GM23338 (cell line): ENCODE results near the gene TRDN. TPM values are rescaled to one million over a fixed set of nuclear protein-coding genes. Genes with fewer than 3 reads are reported as not detected.
A peak's percentile ranks its signal among the peaks of the same experiment; 100 is the strongest.

Source experiments
- ATAC-seq: fragments of 200-7000 bp; cut with Tn5 transposase; 3 replicates; pipeline ENCODE4 v1.9.1; 2020
- DNase-seq: peaks from one replicate; pipeline ENCODE4 v3.0.0-alpha.2; 2015; ENCODE audit warnings: low spot score
- H2AFZ ChIP-seq: fragments of 200-600 bp; sonication (generic); 2 replicates; pipeline ENCODE4 v1.8.0; 2016; ENCODE audit warnings: antibody characterized with exemption, mild to moderate bottlenecking, moderate library complexity
- H3F3A ChIP-seq: fragments of 200-600 bp; sonication (generic); replicated peaks from 2 replicates; pipeline ENCODE4 v1.8.0; 2017; ENCODE audit warnings: antibody characterized with exemption, mixed run types, low read depth
- H3K27ac ChIP-seq: fragments of 200-600 bp; sonication (generic); 2 replicates; pipeline ENCODE4 v1.6.1; 2016; ENCODE audit warnings: low read depth
- H3K27me3 ChIP-seq: fragments of 200-600 bp; sonication (generic); 2 replicates; pipeline ENCODE4 v1.8.0; 2016; ENCODE audit warnings: mild to moderate bottlenecking, mixed run types, moderate library complexity; ENCODE audit not compliant: insufficient read depth
- H3K36me3 ChIP-seq: fragments of 200-600 bp; sonication (generic); 2 replicates; pipeline ENCODE4 v1.8.0; 2016; ENCODE audit warnings: mild to moderate bottlenecking; ENCODE audit not compliant: insufficient read depth
- H3K4me1 ChIP-seq: fragments of 200-600 bp; sonication (generic); 2 replicates; pipeline ENCODE4 v1.8.0; 2016; ENCODE audit warnings: mild to moderate bottlenecking, moderate library complexity; ENCODE audit not compliant: insufficient read depth
- H3K4me2 ChIP-seq: fragments of 200-600 bp; sonication (generic); 2 replicates; pipeline ENCODE4 v1.7.1; 2017; ENCODE audit warnings: mixed run types
- H3K4me3 ChIP-seq: fragments of 200-600 bp; sonication (generic); 2 replicates; pipeline ENCODE4 v1.6.1; 2016; ENCODE audit warnings: mixed run types
- H3K79me2 ChIP-seq: fragments of 200-600 bp; sonication (generic); replicated peaks from 2 replicates; pipeline ENCODE4 v1.8.0; 2017; ENCODE audit warnings: mild to moderate bottlenecking; ENCODE audit not compliant: insufficient read depth
- H3K9me2 ChIP-seq: fragments of 200-600 bp; sonication (generic); 2 replicates; pipeline ENCODE4 v1.8.0; 2017; ENCODE audit not compliant: insufficient read depth
- H4K20me1 ChIP-seq: fragments of 200-600 bp; sonication (generic); replicated peaks from 2 replicates; pipeline ENCODE4 v1.8.0; 2017; ENCODE audit warnings: mild to moderate bottlenecking; ENCODE audit not compliant: insufficient read depth
- H3K27ac Mint-ChIP-seq: 2 replicates; pipeline ENCODE4 v1.8.0; 2020; ENCODE audit warnings: inconsistent platforms, mild to moderate bottlenecking, moderate library complexity, mixed read lengths
- H3K27me3 Mint-ChIP-seq: 3 replicates; pipeline ENCODE4 v1.8.0; 2022; ENCODE audit warnings: low read depth, mild to moderate bottlenecking, moderate library complexity, mixed read lengths, inconsistent platforms; ENCODE audit not compliant: insufficient read depth, poor library complexity
- H3K36me3 Mint-ChIP-seq: 3 replicates; pipeline ENCODE4 v1.8.0; 2021; ENCODE audit warnings: low read depth, mild to moderate bottlenecking, inconsistent platforms, moderate library complexity, mixed read lengths
- H3K4me1 Mint-ChIP-seq: 3 replicates; pipeline ENCODE4 v1.8.0; 2020; ENCODE audit warnings: mild to moderate bottlenecking, inconsistent platforms, mixed read lengths
- H3K4me3 Mint-ChIP-seq: 3 replicates; pipeline ENCODE4 v1.8.0; 2021; ENCODE audit warnings: moderate library complexity, mild to moderate bottlenecking, inconsistent platforms, mixed read lengths
- H3K9me3 Mint-ChIP-seq: 3 replicates; pipeline ENCODE4 v1.8.0; 2020; ENCODE audit warnings: moderate library complexity, mild to moderate bottlenecking, inconsistent platforms, mixed read lengths
- CTCF ChIP-seq, 2 experiments: fragments of 200-600 bp in 1 of 2; sonication (generic) in 1 of 2; conservative IDR thresholded peaks; 2 replicates each; pipeline versions ENCODE4 v1.5.1 to v1.6.1; 2016 to 2017; ENCODE audit warnings: antibody characterized with exemption in 2 of 2, low read depth in 2 of 2, mild to moderate bottlenecking in 2 of 2, moderate library complexity in 1 of 2
- EZH2 ChIP-seq: fragments of 200-600 bp; sonication (generic); IDR thresholded peaks from one replicate; pipeline ENCODE4 v1.8.0; 2017; ENCODE audit warnings: antibody characterized with exemption, mild to moderate bottlenecking, low read depth; ENCODE audit not compliant: unreplicated experiment
- EZH2phosphoT487 ChIP-seq: fragments of 200-600 bp; sonication (generic); IDR thresholded peaks from one replicate; pipeline ENCODE4 v1.8.1; 2018; ENCODE audit warnings: antibody characterized with exemption; ENCODE audit not compliant: unreplicated experiment
- JUNB ChIP-seq: IDR thresholded peaks from one replicate; pipeline ENCODE4 v1.6.1; 2016; ENCODE audit warnings: antibody characterized with exemption; ENCODE audit not compliant: unreplicated experiment
- NANOG ChIP-seq: IDR thresholded peaks from 2 replicates; pipeline ENCODE4 v1.6.1; 2016; ENCODE audit warnings: antibody characterized with exemption, borderline replicate concordance
- REST ChIP-seq: IDR thresholded peaks from one replicate; pipeline ENCODE4 v1.6.1; 2018; ENCODE audit warnings: antibody characterized with exemption; ENCODE audit not compliant: unreplicated experiment
- STAT1 ChIP-seq: IDR thresholded peaks from one replicate; pipeline ENCODE4 v1.6.1; 2016; ENCODE audit warnings: antibody characterized with exemption; ENCODE audit not compliant: unreplicated experiment
- ZNF114 ChIP-seq: fragments of 250-450 bp; sonication (Bioruptor Pico); IDR thresholded peaks from 2 replicates; pipeline ENCODE4 v1.5.0; 2020; ENCODE audit warnings: mild to moderate bottlenecking, moderate library complexity
- ZNF331 ChIP-seq: fragments of 250-450 bp; sonication (Bioruptor Pico); IDR thresholded peaks from 2 replicates; pipeline ENCODE4 v1.5.0; 2020; ENCODE audit warnings: low read depth, mild to moderate bottlenecking, moderate library complexity
- polyA plus RNA-seq: library from polyadenylated mRNA; unstranded; fragments of >200 nt; fragmentation: Nextera tagmentation; extraction: Ambion mirVana; gene quantifications from 2 replicates; pipeline ENCODE4 v1.2.1, GENCODE V29; 2016
- total RNA-seq: library from RNA; depleted of rRNA; stranded (reverse); fragments of >200 nt; shearing (Covaris generic); gene quantifications from 2 replicates; pipeline ENCODE4 v1.2.3, GENCODE V29; 2014

The TRDN gene
- total and polyA plus RNA-seq, 2 experiments from 2014 or later, result 35.5 to 137 TPM

- H3K9me3 Mint-ChIP-seq, result peaks cover 18% of the 10 kb centered on the region
- H3K4me3 ChIP-seq, result no peak overlapping the region
Observed at GRCh38 chr6:123592426-123592825, 44.3 kb downstream of the TRDN start.

More at GRCh38 chr6:123592426-123592825, 44.3 kb downstream of the TRDN start:
- H3F3A ChIP-seq, result no peaks in the 10 kb centered on the region
- TF ChIP-seq EZH2phosphoT487 (no peak), ZNF331 (no peak), REST (no peak), EZH2 (no peak), JUNB (no peak), CTCF (conservative IDR thresholded peaks at IDR 0.05; ENCODE audit: low read depth in 2 of 2) (no peak), NANOG (no peak), ZNF114 (CRISPR knock-in tag) (no peak), STAT1 (no peak)
- H3K36me3 Mint-ChIP-seq, result peaks cover 12% of the 10 kb centered on the region; the same call in 2 of the 3 replicates
- H3K27me3 ChIP-seq, result no peaks in the 10 kb centered on the region
- H3K4me1 ChIP-seq, result peaks cover 34% of the 10 kb centered on the region
- H3K36me3 ChIP-seq, result no peaks in the 10 kb centered on the region
- no peak overlapping the region for H3K27ac Mint-ChIP-seq
- H3K27me3 Mint-ChIP-seq, result peaks cover 3% of the 10 kb centered on the region
- H3K79me2 ChIP-seq, result peaks cover under 1% of the 10 kb centered on the region
- no peaks in the 10 kb centered on the region for H4K20me1 ChIP-seq
- DNase-seq, result no peak
- no peaks in the 10 kb centered on the region for H3K9me2 ChIP-seq
- no peak for ATAC-seq
- H3K4me2 ChIP-seq, result no peak overlapping the region
- no peak overlapping the region for H3K4me3 Mint-ChIP-seq
- peaks cover 32% of the 10 kb centered on the region; the same call in 2 of the 3 replicates for H3K4me1 Mint-ChIP-seq
- no peak overlapping the region for H2AFZ ChIP-seq
- H3K27ac ChIP-seq, result peak overlapping the region; percentile 11; the same call in 1 of the 2 replicates
